ENCODE data around the gene STK16. TPM values are rescaled to one million over a fixed set of nuclear protein-coding genes. Genes with fewer than 3 reads are reported as not detected.
A peak's percentile ranks its signal among the peaks of the same experiment; 100 is the strongest.

Gene STK16
- total RNA-seq, 1 experiment from 2014 or later, result 24.0 TPM

DNA sequence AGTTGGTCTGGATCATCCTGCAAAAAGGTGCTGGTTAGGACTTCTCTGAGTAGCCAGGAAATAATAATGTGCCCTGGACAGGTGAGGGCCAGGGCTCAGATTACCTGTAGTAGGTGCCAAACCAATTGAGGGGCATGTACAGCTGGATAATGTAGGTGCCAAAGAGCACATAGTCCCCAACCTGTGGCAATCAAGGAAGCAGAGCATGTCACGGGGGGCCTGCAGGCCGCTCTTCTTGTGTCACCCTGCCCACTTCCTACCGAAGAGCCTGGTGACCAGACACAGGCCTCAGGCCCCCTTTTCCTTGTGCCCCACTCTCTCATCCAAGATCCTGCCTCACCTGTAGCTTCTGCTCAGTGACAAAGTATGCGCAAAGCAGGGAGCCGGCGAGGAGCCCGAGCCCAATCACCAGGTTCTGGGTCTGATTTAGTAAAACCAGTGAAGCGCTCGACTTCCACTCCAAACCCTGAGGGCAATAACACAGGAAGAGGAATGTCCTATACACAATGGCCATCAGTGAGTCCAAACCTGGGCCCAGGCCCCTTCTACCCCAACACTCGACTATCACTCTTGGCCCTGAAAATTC lies 31.7 kb upstream of the STK16 start:
- DNase-seq (ENCODE audit: low read depth), result no peak

DNA sequence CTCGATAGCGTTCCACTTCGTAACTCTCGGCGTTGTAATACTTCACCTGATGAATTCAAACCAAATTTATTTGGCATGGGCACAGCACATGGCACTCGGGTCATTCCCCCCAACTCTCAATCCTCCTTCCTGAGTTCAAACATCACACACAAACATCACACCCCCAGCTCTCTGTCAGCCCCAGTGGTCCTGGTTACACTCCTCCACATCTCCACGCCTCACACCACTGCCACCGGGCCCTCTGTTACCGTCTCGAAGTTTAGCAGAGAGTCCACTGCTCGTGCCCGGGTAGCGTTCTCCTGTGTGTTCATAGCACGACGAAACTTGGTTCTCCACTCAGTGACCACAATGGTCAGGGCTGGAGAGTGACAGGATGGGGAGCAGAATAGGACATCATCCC lies 31.1 kb upstream of the STK16 start:
- no peak for DNase-seq (ENCODE audit: low read depth)

DNA sequence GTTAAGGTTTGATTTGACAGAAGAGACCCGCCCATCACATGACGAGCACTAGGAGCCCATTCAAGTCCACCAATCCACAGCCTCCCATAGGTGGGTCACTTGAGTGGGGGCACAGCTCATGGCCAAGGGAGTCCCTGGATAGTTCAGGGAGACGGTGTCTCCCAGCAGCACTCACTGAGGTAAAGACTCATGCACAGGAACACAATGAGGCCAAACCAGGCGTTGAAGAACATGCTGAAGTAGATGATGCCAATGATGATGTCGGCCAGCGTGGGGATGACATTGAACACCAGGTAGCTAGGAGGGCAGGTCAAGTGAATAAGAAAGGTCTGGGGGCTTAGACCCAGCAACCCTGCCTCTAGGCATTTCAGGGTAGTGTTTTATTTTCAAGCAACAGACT lies 30.5 kb upstream of the STK16 start:
- DNase-seq (ENCODE audit: low read depth), result no peak

DNA sequence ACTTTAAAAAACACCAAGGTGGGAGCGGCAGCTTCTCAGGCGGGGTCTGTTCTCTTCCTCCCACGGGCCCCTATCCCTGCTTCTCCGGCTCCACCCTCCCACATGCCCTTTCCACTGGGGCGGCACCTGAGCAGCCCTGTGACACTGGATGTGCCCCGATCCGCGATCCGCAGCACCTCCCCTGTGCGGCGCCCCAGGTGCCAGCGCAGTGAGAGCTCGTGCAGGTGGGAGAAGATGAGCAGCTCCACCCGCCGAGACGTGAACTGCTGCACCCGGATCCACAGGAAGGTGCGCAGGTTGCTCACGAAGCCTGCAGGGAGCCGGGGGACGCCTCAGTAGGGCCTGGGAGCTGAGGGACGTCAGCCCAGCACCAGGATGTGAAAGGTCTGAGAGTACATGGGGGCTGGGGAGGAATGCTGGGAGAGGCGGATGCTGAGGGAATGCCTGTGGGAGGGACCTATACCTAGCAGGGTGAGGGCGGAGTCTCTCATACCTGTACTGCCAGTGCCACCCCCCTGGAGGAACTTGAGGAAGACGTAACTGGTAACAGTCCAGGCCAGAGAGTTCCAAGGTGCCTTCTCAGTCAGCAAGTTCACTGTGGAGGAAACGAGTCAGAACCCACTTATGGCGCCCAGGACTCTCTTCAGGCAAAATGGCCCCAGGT lies 29.3 kb upstream of the STK16 start:
- DNase-seq (ENCODE audit: low read depth), result no peak

DNA sequence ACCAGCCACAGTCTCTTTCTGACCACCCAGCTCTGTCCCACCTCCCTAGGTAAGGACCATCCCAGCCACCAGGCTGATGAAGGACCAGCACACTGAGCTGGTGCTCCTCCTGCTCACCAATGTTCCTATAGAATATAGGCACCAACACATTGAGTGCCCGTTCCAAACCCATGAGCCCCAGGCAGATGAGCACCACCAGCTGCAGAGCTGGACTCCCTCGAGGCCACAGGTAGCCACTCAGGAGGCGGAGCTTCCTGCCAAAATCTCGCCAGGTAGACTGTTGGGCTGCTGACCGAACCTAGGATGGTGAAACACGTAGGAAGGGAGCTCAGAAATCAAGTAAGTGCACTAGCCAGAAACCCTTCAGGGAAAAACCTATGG lies 28.8 kb upstream of the STK16 start:
- no peak for DNase-seq (ENCODE audit: low read depth)

DNA sequence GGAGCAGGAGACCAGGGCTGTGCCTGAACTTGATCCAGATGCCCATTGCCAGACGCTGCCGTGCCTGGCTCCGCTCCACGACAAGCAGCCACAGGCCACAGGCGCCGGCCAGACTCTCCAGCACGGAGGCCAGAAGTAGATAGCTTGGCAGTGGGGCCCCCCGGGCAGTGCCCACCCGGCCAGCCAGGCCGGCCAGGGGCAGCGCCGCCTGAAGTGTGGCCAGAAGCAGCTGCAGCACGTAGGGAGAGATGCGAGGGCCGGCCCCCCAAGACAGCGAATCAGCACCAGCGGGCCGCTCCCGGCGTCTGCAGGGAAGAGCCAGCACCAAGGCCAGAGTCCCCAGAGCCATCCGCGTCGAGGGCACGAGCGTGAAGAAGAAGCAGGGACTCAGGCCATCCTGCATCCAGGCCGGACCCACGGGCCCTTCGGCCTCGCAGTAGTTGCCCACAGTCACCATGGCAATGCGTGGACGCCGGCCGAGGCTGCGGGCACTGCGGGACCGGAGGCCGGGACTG lies 27.0 kb upstream of the STK16 start:
- no peak for DNase-seq (ENCODE audit: low read depth)

DNA sequence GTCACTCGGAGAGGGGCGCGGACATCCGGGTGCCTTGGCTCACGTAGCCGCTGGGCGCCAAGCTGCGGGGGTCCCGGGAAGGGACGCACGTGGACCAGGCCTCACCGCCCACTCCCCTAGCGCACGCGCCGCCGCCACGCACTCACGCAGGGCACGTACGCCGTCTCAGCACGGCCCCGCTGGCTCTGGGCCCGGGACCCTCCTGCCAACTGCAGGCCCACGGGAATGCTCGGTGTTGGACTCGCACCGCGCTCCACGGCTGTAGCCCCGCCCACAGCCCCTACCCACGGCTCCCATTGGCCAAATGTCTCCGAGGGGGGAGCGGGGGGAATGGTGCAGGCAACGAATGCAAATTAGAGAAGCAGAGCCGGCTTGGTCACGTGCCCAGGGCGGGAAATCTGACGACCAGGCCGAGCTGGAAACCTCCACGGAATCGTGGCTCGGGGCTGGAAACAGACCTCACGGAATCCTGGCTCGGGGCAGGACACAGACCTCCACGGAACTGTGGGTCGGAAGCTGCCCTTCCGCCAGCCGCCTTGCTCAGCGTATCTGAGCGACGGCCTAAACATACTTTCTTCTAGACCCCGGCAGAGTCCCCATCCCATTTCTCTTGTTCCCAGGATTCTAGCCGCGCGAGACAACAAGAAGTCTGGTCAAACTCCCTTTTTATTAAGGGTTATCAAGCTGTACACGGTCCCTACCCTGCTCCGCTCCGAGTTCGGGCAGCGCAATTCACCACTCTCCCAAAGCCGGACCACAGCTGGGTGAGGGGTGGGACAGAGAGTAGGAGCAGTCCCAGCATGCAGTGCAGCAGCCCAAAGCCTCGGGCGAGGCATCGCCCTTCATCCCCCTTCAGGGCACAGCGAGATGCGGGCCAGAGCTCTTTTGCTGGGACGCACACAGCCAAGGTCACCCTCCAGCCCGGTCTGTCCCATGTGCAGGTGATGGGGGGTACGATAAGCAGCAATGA lies 26.3 kb upstream of the STK16 start, which contains the start of gene ABCB6:
ABCB6 (minus strand) TSS at position 227 of the 970 bp plus-strand sequence. CDS start 285 bp downstream, outside the sequence.
- peak; percentile 95 for DNase-seq (ENCODE audit: low read depth)

DNA sequence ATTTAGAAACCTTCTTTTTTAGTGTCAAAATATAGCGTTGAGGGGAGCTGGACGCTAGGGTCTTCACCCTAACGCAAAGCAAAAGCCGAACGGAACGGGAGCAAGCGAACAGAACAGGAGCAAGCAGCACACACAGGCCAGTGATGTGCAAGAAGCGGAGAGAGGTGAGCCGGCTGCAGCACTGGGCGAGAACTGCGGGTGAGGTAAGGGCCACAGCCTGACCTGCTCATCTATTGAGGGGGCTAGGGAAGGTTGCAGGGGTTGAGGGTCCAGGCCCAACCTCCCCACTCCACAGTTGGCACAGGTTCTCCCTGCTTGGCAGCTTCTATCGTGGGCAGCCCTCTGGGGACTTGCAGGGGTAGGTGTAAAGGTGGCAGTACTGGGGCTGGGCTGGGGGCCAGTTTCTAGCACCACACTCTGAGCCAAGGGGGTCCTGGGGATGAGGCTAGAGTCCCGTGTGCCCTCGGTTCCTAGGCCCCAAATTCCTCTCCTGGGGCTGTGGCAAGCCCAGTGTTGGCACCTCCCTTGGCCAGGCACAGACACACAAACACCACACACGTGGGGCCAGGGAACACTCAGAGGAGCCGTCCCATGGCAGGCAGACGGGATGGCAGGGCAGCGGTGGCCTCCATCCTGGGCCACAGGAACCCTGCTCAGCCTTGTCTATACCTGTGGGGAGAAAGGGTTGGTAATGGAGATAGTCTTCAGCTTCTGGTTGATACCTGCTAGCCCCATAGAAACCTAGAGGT lies 25.3 kb upstream of the STK16 start:
- DNase-seq (ENCODE audit: low read depth), result no peak

DNA sequence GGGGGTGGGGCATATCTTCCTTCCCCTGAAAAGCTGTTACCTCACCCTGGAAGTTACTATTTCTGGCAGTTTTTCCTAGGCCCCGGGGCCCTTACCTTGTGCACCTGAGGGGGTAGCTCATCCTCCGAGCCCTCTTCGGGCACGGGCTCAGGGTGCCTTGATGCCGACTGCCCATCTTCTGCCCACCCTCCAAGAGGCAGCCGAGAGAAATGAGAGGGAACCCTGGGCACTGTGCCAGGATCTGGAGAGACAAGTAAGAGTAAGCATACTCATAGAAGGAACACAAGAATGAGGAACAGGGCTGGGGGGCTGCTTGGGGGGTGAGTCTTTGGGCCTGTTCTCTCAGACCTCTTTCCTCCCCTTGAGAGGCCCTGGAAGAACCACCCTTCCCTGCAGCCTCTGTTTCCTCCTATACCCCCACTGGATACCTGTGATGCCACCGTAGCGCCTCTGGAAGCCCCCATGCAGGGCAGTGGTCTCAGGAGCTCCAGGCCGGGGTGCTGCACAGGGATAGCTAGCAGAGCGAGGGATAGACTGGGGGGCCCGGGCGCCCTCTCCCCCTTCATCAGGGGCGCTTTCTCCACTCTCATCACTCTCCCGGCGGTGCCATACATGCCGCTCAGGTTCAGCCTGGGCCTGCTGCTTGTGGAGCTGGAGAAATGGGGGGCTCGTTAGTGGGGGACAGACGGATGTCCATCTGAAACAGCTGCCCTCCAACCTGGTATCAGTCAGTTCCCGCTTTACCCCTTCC lies 24.5 kb upstream of the STK16 start:
- no peak for DNase-seq (ENCODE audit: low read depth)

DNA sequence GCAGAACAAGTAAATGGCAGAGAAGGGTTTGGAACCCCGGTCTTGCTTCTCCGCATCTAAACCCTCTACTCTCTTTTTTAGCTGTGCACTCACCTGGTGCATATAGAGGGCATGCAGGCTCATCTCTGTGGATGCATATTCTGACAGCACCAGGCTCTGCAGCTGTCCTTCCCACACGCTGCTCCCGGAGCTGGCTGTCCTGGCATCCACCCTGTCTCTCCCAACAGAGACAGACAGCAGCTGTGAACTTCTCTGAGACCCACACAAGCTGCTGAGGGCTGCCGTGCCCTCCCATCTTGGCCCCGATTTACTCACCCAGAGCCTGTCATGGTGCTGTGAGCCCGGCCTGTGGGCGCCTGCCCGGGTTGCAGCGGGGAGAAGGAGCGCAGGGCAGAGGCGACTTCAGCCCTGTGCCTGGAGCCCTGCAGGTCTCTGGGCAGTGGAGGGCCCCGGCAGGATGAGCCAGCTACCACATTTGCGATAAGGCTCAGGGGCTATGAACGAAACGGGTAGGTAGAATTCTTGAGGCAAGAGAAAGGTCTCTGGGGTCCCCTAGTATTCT lies 23.2 kb upstream of the STK16 start:
- no peak for DNase-seq (ENCODE audit: low read depth)

DNA sequence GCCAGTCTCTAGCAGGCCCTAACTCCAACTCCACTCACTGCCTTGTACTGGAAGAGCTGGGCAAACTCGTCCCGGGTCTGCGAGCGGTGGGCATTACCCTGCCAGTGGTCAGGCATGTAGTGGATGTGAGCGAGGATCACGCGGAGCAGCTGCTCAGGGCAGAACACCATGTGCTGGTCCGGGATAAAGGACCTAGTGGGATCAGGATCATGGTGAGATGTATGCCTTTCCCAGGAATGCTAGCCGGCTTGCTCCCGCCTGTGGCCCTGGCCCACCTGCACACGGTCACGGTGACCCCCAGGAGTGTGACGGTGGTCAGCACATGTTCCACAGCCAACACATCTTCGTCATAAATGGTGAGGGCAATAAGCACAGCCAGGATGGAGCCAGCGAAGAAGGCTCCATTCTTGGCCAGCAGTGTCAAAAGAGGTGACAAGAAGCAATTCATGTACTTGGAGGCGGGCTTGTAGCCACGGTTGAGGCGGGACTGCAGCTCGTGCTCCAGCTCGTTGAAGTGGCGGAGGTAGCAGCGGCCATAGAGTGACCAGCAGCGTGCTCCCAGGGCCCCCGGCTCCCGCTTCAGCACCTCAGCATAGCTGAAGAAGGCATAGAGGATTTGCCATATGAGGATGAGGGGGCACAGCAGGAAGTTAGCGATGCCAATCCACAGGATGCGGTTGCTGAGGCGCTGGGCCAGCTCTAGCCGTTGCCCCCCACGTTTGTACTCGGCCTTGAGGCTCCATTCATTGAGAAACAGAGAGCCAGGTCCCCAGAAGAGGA lies 21.3 kb upstream of the STK16 start:
- no peak for DNase-seq (ENCODE audit: low read depth)

DNA sequence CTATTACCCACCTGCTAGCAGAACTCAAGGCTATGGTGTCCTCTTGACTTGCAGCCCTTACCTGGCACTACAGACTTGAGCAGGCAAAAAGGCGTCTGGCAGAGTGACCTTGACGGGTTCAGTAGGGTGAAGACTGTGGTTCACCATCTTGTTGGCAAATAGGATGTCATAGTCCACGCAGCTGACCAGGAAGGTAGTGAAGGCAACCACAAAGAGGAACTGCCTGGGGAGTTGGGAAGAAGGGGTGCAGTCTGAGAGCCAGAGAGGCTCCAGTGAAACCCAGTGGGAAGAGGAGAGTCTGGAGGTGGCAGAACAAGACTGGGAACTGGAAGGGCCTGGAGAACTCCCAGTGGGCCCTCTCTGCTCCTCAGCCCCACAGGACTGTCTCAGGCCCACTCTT lies 19.9 kb upstream of the STK16 start:
- DNase-seq (ENCODE audit: low read depth), result no peak

DNA sequence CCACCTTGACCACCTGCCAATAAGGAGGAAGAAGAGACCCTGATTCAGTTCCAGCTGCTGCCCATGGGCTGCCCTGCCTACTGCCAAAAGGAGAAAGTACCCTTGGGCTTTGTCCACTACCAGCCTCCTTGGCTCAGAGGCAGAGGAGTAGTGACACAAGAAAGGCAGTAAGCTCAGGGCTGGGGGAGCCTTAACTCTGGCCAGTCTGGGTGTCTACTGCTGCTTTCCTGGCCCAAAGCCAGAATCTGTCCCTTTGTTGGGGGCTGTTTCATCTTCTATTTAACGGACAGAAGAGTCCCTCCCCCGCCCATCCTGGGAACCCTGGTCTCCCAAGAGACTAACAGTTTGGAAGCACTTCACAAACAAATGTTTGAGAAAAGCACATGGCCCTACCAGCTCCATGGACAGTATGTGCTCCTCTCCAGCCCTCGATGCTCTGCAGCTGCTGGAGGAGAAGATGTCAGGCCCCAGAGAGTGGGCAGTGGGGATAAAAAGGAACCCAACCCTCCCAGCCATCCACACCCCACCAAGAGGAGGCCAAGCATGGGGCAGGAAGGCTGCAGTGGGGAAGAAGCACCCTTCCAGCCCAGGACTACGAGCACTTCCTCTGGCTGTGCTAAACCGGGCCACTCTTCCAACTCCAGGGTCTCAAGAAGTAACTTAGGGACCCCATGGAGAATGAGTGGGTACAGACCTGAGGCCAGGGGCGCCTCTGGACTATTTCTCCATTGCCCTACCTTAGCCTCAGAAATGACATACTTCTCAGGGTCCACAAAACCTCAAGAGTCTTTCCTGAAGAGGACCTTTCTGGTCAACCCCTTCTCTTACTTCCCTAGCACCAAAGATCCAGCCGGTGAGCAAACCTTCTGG lies 17.0 kb upstream of the STK16 start:
- DNase-seq (ENCODE audit: low read depth), result no peak

DNA sequence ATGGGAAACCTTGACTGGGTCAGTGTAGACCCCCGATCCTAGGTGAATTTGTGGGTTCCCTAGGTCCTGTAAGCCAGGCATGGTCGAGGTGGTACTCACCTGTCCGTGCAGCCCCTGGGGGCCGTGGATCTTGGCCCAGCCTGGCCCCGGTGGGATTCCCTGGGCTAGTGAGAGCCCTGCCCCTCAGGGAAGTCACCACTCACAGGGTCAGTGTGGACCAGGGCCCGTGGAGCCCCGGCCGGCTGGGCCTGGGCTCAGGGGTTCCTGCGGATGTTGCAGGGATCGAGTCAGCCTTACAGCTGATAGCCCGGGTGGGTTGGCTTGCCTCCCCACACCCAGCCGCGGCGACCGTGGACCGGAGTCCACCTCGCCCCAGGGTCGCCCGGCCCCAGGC lies 16.4 kb upstream of the STK16 start:
- DNase-seq (ENCODE audit: low read depth), result no peak

DNA sequence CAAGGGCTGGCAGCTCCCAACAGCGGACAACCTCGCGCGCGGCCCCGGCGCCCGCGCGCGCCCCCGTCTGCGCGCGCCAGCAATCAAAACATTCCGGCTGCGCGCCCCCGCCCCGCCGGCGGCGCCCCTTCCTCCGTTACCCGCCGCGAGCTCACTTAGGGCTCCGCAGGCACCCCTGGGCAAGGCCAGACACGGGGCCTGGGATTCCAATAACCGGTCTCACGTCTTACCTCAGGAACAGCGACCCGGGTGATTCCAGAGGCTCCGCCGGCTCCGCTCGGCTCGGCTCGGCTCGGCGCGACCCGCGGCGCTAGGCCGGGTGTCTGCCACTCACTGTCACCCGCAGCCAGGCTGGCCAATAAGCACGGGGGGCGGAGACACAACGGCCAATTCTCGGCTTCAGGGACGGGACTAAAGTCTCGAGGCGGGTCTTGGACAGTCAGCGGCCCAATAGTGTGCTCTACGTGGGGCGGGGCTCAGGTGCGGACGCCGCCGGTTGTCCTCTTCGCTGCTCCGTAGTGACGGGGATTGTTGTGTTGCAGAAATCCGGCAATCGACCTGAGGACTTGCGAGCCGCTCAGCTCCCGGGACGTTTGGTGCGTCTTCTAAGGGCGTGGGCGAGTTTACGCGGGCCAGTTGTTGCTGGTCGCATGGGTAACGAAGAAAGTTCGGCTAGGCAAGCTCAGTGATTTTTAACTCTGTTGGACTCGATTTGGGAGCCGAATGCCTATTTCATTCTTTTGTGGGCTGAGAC lies 15.8 kb upstream of the STK16 start, which contains the start of the genes ANKZF1 and ATG9A:
ANKZF1 (plus strand) TSS at position 502 of the 754 bp plus-strand sequence. CDS start 452 bp downstream, outside the sequence.
ATG9A (minus strand) TSS at position 332 of the 754 bp plus-strand sequence. CDS start 1,612 bp downstream, outside the sequence.
- DNase-seq (ENCODE audit: low read depth), result peak; percentile 99

DNA sequence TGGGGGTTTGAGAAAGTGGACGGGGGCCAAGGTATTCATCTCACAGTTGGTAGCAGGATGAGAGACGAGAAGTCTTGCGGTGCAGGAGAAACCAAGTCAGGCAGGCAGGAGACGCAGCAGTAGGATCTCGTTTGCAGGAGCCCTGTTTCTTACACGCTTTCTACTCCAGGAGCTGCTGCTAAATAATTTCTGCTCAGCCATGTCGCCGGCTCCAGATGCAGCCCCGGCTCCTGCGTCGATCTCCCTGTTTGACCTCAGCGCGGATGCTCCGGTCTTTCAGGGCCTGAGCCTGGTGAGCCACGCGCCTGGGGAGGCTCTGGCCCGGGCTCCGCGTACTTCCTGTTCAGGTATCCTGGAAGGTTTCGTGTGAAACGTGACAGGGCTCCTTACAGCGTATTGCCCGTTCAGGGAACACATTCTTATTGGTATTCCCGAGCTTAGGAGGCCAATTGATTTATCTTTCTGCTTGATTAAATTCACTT lies 15.2 kb upstream of the STK16 start:
- DNase-seq (ENCODE audit: low read depth), result peak; percentile 59

DNA sequence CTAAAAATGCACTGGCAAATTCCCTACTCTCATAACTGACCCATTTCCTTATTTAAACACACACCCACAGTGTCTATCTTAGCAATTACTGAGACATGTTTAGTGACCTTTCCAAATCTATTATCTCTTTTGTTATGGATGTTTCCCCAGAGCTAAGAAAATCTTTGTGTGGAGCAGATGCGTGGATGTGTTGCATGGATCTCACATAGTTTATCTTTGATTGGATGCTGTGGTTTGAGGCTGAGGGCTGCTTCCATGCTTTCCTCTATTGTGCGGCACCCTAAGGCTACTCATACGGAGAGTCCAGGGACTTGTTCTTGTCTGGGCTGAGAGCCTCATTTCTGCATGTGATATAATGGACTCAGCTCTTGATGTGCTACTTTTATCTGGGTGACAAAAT lies 10.9 kb upstream of the STK16 start:
- no peak for DNase-seq (ENCODE audit: low read depth)

Data from RPMI7951 (cell line).